GM18502 (cell line): Measurements from ENCODE around the gene CTSA.
"Not testable (repeated sequence)": the region's sequence is repeated elsewhere in the genome, so short reads cannot be mapped to it uniquely, and the experiment has no call there.

Experiments
- ATAC-seq: cut with Tn5 transposase; IDR thresholded peaks from one replicate; pipeline ENCODE4 v1.9.1; 2021; ENCODE audit warnings: mild to moderate bottlenecking; ENCODE audit not compliant: unreplicated experiment, poor library complexity

CTSA gene

DNA sequence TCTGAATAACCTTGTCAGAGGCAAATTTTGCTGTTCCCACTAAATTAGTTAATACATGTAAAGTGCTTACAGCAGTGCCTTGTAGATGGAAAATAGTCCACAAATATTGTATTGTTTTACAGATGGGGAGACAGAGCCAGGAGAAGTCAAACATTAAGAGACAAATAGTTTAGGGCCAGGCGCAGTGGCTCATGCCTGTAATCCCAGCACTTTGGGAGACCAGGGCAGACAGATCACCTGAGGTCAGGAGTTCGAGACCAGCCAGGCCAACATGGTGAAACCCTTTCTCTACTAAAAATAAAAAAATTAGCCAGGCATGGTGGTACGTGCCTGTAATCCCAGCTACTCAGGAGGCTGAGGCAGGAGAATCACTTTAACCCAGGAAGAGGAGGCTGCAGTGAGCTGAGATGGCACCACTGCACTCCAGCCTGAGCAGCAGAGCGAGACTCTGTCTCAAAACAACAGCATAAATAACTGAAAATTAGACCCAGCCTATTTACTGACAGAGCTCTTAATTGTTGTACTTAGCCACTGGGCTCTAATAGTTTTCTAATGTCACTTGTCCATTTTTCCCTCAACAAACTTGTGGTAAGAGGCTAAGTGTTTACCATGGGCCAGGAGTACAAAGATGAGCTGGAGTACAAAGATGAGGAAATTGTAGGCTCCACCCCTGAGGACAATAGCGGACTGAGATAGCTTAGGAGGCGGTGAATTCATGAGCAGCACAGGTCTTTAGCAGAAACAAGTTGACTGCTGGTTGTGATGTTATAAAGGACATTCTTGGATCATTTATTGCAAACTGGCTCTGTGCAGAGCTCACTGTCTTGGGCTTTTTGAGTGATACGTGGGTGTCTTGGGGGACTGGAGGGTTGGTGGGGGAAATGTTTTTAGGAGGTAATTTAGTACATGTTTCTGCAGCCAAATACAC, 27.3 kb upstream of the CTSA start:
- ATAC-seq = no peak

- no peak for ATAC-seq
Observed at GRCh38 chr20:45866454-45866853, 24.7 kb upstream of the CTSA start.

- ATAC-seq = no peak
Observed at GRCh38 chr20:45867136-45867818, 23.9 kb upstream of the CTSA start.

DNA sequence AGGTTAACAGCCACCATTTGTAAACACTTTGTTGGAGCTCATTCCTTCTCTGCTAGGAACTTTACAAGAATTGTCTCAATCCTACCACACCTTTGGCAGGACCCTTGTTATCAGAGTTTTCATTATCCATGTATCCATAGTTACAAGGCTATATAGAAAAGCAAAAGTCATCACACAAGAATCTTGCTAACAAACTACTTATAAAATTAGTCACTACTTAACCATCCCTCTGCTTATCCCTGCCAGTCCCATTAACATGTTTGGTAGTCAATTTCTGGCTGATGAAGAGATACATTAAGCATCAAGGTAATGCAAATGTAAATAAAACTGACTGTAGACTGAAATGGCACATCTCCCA, 23.3 kb upstream of the CTSA start:
- ATAC-seq = no peak

GRCh38 chr20:45872626-45873025, 18.5 kb upstream of the CTSA start:
- no peak for ATAC-seq

GRCh38 chr20:45873409-45874103, 17.6 kb upstream of the CTSA start:
- ATAC-seq = no peak

GRCh38 chr20:45874104-45874481, 17.0 kb upstream of the CTSA start:
- not testable (repeated sequence) for ATAC-seq

DNA sequence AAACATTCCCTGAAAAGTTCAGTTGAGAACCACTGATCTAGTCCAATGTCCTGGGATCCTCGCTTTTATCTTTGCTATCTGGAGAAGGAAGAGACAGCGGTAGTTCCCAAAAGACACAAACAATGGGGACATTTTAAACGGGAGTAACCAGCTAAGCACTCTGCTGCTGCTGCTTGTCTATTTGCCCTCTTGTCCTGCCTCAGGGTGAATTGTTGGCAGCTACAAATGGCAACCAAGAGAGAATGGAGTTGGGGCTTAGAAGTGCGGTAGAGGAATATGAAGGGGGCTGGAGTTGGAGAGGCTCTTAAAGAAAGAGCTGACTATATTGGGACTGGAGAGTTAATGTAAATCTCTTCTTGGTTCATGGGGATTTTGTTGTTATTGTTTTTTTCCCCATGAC, 16.6 kb upstream of the CTSA start:
- no peak for ATAC-seq

GRCh38 chr20:45878076-45878761, 12.9 kb upstream of the CTSA start:
- ATAC-seq = no peak

GRCh38 chr20:45880988-45881788, 9.9 kb upstream of the CTSA start, which contains the start of gene ZSWIM1:
Gene ZSWIM1, plus strand, starts transcription at chr20:45881227. Its CDS starts 1,366 bp downstream, at chr20:45882593.
- peak; percentile 96 for ATAC-seq

DNA sequence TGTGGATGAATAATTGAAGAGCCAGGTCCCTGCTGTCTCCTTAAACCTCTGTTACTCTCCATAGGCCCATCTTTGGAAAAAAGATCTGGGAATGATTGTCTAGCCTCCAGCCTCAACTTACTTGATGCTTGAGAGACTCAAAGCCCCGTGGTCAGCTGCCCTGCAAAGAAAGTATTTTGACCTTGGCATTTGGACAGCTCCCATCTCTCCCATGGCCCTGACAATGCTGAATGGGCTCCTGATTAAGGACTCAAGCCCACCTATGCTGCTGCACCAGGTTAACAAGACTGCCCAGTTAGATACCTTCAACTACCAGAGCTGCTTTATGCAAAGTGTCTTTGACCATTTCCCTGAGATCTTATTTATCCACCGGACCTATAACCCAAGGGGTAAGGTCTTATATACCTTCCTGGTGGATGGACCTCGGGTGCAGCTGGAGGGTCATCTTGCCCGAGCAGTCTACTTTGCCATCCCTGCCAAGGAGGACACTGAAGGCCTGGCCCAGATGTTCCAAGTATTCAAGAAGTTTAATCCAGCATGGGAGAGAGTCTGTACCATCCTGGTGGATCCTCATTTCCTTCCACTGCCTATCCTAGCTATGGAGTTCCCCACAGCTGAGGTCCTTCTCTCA, 8.6 kb upstream of the CTSA start:
- ATAC-seq = no peak

- ATAC-seq = no peak
Observed at GRCh38 chr20:45883100-45883469, 8.1 kb upstream of the CTSA start.

- no peak for ATAC-seq
Observed at GRCh38 chr20:45886590-45887345, 4.4 kb upstream of the CTSA start.

- no peak for ATAC-seq
Observed at GRCh38 chr20:45887346-45887715, 3.8 kb upstream of the CTSA start, which contains the start of gene SPATA25. Gene SPATA25, minus strand, starts transcription at chr20:45887622. Its CDS starts 32 bp downstream, at chr20:45887590.

- no peak for ATAC-seq
Observed at GRCh38 chr20:45888681-45889080, 2.5 kb upstream of the CTSA start.

DNA sequence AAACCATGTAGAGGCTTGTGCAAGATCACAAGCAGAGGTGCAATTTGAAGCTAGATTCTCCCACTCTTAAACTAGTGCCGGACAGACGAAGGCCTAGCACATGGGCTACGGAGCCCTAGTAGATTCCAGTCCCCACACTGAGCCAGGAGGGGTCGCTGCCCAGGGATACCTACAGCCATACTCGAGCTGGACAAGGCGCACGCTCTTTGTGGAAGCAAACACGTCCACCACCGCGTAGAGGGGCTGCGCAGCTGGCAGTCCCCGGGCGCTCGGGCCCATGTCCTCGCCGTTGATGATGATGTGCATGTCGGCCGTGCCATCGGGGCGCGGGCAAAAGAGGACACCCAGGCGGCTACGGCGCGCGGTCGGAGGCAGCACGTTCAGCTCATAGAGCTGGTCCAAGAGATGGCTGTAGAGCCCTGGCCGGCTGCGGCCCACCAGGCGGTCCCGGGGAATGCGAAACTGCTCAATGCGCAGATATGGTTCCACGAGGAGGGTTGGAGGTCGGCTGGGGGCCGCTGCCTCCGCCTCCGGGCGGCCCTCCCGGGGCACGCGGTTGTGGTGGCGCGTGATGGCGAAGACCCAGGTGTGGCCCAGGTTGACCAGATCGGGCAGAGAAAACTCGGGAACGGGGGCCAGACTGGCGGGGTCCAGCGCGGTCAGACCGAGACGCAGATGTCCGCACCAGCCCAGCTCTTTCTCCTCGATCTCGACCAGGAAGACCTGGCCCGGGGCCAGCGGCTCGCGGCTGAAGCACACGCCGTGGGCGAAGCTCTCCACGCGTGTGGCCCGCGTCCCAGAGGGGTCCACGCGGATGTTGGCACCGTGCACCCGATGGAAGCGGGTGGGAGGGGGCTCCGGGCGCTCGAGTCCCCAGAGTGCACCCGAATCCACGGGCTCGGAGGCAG, 804 bp upstream of the CTSA start:
- no peak for ATAC-seq

GRCh38 chr20:45892049-45892825, 1.1 kb downstream of the CTSA start:
- no peak for ATAC-seq
